ENCODE results near the gene WFDC1.

DNA sequence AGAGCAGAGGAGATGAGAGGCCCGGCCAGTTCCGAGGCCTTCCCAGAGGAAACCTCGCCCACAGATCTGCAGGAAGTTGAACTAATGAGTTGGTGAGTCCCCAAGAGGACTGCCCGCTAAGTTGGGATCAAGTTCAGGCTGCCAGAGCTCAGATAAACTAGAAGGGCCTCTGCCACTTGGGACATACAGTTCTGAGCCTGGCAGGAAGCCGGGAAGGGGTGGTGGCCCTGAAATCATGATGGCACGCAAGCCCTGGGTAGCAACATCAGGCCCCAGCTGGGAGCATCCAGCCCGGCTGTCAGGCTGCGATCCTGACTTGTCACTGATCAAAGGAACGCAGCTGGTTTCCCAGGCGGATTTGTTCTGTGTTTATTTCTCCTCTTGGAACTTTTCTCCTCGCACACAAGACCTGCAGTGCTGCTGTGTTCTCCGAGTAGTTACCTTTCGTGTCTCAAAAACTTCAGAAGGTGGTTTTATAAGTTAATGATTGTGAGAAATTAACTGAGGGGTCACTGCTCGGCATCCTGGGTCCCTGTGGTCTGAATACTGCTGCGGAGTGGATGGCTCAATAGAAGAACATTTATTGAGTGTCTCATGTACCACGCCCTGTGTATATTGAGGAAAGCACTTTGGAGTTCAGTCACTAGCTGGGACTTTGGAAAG, 8.0 kb upstream of the WFDC1 start:
- TF ChIP-seq, protein P1, sequence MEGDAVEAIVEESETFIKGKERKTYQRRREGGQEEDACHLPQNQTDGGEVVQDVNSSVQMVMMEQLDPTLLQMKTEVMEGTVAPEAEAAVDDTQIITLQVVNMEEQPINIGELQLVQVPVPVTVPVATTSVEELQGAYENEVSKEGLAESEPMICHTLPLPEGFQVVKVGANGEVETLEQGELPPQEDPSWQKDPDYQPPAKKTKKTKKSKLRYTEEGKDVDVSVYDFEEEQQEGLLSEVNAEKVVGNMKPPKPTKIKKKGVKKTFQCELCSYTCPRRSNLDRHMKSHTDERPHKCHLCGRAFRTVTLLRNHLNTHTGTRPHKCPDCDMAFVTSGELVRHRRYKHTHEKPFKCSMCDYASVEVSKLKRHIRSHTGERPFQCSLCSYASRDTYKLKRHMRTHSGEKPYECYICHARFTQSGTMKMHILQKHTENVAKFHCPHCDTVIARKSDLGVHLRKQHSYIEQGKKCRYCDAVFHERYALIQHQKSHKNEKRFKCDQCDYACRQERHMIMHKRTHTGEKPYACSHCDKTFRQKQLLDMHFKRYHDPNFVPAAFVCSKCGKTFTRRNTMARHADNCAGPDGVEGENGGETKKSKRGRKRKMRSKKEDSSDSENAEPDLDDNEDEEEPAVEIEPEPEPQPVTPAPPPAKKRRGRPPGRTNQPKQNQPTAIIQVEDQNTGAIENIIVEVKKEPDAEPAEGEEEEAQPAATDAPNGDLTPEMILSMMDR (IDR thresholded peaks at IDR 0.05) = no peak
- TF ChIP-seq POLR2A (IDR thresholded peaks at IDR 0.05) = no peak
